Erythroblast (primary cell): ENCODE data around the gene PTOV1.

Experiments
- GATA1 ChIP-seq: IDR thresholded peaks from 2 replicates; pipeline ENCODE4 v1.6.1; 2011; ENCODE audit warnings: low read depth, mild to moderate bottlenecking, control low read depth, low read length, moderate library complexity
- POLR2A ChIP-seq: IDR thresholded peaks from 2 replicates; pipeline ENCODE4 v1.6.1; 2011; ENCODE audit warnings: mild to moderate bottlenecking, low read length

- TF ChIP-seq POLR2A (no peak), GATA1 (no peak)
These were observed 19.4 kb upstream of the PTOV1 start for GRCh38 chr19:49831592-49831991.
